Adrenal gland (tissue), 5 donors: ENCODE results near the gene TGFB1I1.

Experiments
- CTCF ChIP-seq, 6 experiments: fragments of 450-650 bp in 4 of 6; fragments of 200-600 bp in 2 of 6; sonication (generic) in 1 of 6; IDR thresholded peaks; 1 replicate in 5 of 6; 2 replicates in 1 of 6; pipeline versions ENCODE4 v1.5.1 to v1.8.0; 2016 to 2021; ENCODE audit warnings: antibody characterized with exemption in 6 of 6, mild to moderate bottlenecking in 2 of 6, moderate library complexity in 1 of 6
- POLR2A ChIP-seq, 2 donors: fragments of 450-650 bp; IDR thresholded peaks; one replicate each; pipeline ENCODE4 v1.6.1; 2017; ENCODE audit warnings: antibody characterized with exemption in 2 of 2, mild to moderate bottlenecking in 2 of 2, moderate library complexity in 1 of 2
- donor health status: DM: no; HTN: no; CAD: no.

DNA sequence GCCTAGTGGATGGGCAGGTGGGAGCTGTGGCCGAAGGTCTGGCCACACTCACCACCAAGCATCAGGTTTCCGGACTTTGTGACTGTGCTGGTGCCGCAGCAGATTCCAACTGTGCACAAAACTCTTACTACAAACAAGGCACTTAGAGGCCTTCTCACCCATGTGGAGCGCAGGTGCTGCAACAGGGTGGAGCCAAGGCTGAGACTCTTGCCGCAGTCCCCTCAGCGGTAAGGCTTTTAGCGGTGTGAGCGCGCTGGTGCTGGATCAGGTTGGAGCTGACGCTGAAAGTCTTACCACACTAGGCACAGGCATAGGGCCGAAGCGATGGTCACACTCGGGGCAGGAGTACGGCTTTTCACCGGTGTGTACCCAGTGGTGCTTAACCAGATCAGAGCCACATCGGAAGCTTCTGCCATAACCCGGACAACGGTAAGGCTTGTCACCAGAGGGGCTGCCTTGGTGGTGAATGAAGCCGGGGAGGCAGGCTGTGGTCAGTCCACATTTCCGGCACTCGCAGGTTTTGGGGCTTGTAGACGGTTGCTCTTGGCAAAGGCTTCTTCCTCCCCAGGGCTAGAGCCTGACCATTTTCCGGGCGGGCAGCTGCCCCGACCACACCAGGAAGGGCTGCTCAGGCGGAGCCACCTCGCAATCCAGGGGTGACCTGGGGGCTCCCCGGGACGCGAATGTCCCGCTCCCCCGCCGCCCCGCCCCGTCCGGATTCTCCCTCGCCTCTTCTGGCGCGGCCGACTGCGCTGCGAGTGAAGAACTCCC is 13.7 kb upstream of the TGFB1I1 start:
- TF ChIP-seq CTCF (IDR thresholded peaks at IDR 0.05) (peak in 3 of 6 experiments; percentile 20 to 30 (median 26)), POLR2A (IDR thresholded peaks at IDR 0.05) (peak; percentile 11 to 60)
